Chondrocyte (in vitro differentiated cells): ENCODE measurements around the gene MRPL10. TPM values are rescaled to one million over a fixed set of nuclear protein-coding genes. Genes with fewer than 3 reads are reported as not detected.

Experiments
- DNase-seq: peaks from one replicate; pipeline ENCODE4 v3.0.0; 2021; ENCODE audit warnings: mixed read lengths, low spot score
- H3K27ac Mint-ChIP-seq: one replicate; pipeline ENCODE4 v1.8.0; 2021; ENCODE audit warnings: mild to moderate bottlenecking, moderate library complexity, mixed read lengths; ENCODE audit not compliant: unreplicated experiment
- H3K27me3 Mint-ChIP-seq: 2 replicates; pipeline ENCODE4 v1.8.0; 2021; ENCODE audit warnings: low read depth, mixed read lengths
- H3K36me3 Mint-ChIP-seq: 2 replicates; pipeline ENCODE4 v1.8.0; 2021; ENCODE audit warnings: low read depth, mixed read lengths
- H3K4me1 Mint-ChIP-seq: 2 replicates; pipeline ENCODE4 v1.8.0; 2021; ENCODE audit warnings: low read depth, mild to moderate bottlenecking, mixed read lengths
- H3K4me3 Mint-ChIP-seq: one replicate; pipeline ENCODE4 v1.8.0; 2021; ENCODE audit warnings: mild to moderate bottlenecking, moderate library complexity, mixed read lengths; ENCODE audit not compliant: unreplicated experiment
- H3K9me3 Mint-ChIP-seq: 2 replicates; pipeline ENCODE4 v1.8.0; 2021; ENCODE audit warnings: low read depth, mixed read lengths
- CTCF ChIP-seq: fragments of 200-600 bp; sonication (generic); IDR thresholded peaks from 2 replicates; pipeline ENCODE4 v1.5.0; 2021; ENCODE audit warnings: antibody characterized with exemption, mild to moderate bottlenecking, moderate library complexity
- total RNA-seq: library from RNA; stranded (reverse); gene quantifications from 3 replicates; pipeline ENCODE4 v1.2.1, GENCODE V29; 2021

MRPL10 gene
- total RNA-seq, 1 donor from 2014 or later, result 25.4 TPM

- peaks cover 18% of the 10 kb centered on the region for H3K4me1 Mint-ChIP-seq
- DNase-seq, result no peak
- no peak overlapping the region for H3K27ac Mint-ChIP-seq
- peaks cover 24% of the 10 kb centered on the region for H3K36me3 Mint-ChIP-seq
- no peak overlapping the region for H3K4me3 Mint-ChIP-seq
- TF ChIP-seq CTCF, result no peak
- H3K27me3 Mint-ChIP-seq, result peaks cover 15% of the 10 kb centered on the region
- no peaks in the 10 kb centered on the region for H3K9me3 Mint-ChIP-seq
These were observed 25.1 kb downstream of the MRPL10 start for GRCh38 chr17:47806026-47806912.

- Mint-ChIP-seq H3K27me3 (peaks cover 15% of the 10 kb centered on the region), H3K9me3 (no peaks in the 10 kb centered on the region), H3K4me1 (no peaks in the 10 kb centered on the region), H3K4me3 (no peak overlapping the region), H3K27ac (no peak overlapping the region), H3K36me3 (peaks cover 19% of the 10 kb centered on the region)
- TF ChIP-seq CTCF, result no peak
- DNase-seq, result no peak
These were observed 26.9 kb downstream of the MRPL10 start for GRCh38 chr17:47804461-47804860.

GRCh38 chr17:47803751-47804150, 27.6 kb downstream of the MRPL10 start:
- Mint-ChIP-seq H3K9me3 (no peaks in the 10 kb centered on the region), H3K27ac (no peak overlapping the region), H3K36me3 (peaks cover 19% of the 10 kb centered on the region), H3K4me3 (no peak overlapping the region), H3K4me1 (no peaks in the 10 kb centered on the region), H3K27me3 (peaks cover 15% of the 10 kb centered on the region)
- no peak for TF ChIP-seq CTCF
- DNase-seq, result no peak

GRCh38 chr17:47803201-47803600, 28.1 kb downstream of the MRPL10 start:
- Mint-ChIP-seq H3K9me3 (no peaks in the 10 kb centered on the region), H3K27me3 (peaks cover 15% of the 10 kb centered on the region), H3K27ac (no peak overlapping the region), H3K4me1 (no peaks in the 10 kb centered on the region), H3K4me3 (no peak overlapping the region), H3K36me3 (peaks cover 15% of the 10 kb centered on the region)
- DNase-seq, result no peak
- TF ChIP-seq CTCF, result no peak

- H3K4me1 Mint-ChIP-seq, result no peaks in the 10 kb centered on the region
- H3K27ac Mint-ChIP-seq, result no peak overlapping the region
- DNase-seq, result peak; percentile 63
- H3K4me3 Mint-ChIP-seq, result no peak overlapping the region
- H3K9me3 Mint-ChIP-seq, result no peaks in the 10 kb centered on the region
- peak; percentile 82 for TF ChIP-seq CTCF
- peaks cover 11% of the 10 kb centered on the region for H3K36me3 Mint-ChIP-seq
- H3K27me3 Mint-ChIP-seq, result peaks cover 21% of the 10 kb centered on the region
These were observed 28.9 kb downstream of the MRPL10 start for GRCh38 chr17:47802341-47803022.
